SH-SY5Y (cell line): ENCODE measurements around the gene TMEM33.

Experiments used
- GATA2 ChIP-seq: IDR thresholded peaks from 2 replicates; pipeline ENCODE4 v1.6.1; 2011; ENCODE audit warnings: mild to moderate bottlenecking, low read depth, low read length
- GATA3 ChIP-seq: IDR thresholded peaks from 2 replicates; pipeline ENCODE4 v1.6.1; 2011; ENCODE audit warnings: low read depth, mild to moderate bottlenecking, low read length, moderate library complexity

GRCh38 chr4:41935652-41936021, 408 bp downstream of the TMEM33 start:
- peak; percentile 79 for TF ChIP-seq GATA2
- TF ChIP-seq GATA3, result no peak
